HepG2 (cell line): ENCODE results near the gene PRSS48. TPM values are rescaled to one million over a fixed set of nuclear protein-coding genes. Genes with fewer than 3 reads are reported as not detected.

ENCODE experiments used
- ATM ChIP-seq: fragments of 450-650 bp; IDR thresholded peaks from 2 replicates; pipeline ENCODE4 v1.7.1; 2017; ENCODE audit warnings: mild to moderate bottlenecking, borderline replicate concordance
- BCL6 ChIP-seq: IDR thresholded peaks from 2 replicates; pipeline ENCODE4 v1.6.1; 2016; ENCODE audit warnings: missing genetic modification reagents, missing compliant biosample characterization
- CHCHD3 ChIP-seq: sonication (generic); formaldehyde crosslinking; IDR thresholded peaks from 2 replicates; pipeline ENCODE4 v1.8.0; 2022; ENCODE audit warnings: mild to moderate bottlenecking, missing genetic modification reagents, moderate library complexity
- ETV6 ChIP-seq: sonication (generic); formaldehyde crosslinking; conservative IDR thresholded peaks from 2 replicates; pipeline ENCODE4 v1.4.0; 2020; ENCODE audit warnings: missing genetic modification reagents
- FOXA1 ChIP-seq, 2 experiments: fragments of 450-650 bp in 1 of 2; sonication (generic) in 1 of 2; formaldehyde crosslinking in 1 of 2; IDR thresholded peaks; 2 replicates each; pipeline versions ENCODE4 v1.4.0 to v1.6.1; 2016 to 2020; ENCODE audit warnings: missing genetic modification reagents in 1 of 2
- HNRNPLL ChIP-seq: fragments of 200-400 bp; formaldehyde crosslinking; IDR thresholded peaks from 2 replicates; pipeline ENCODE4 v1.6.1; 2017; ENCODE audit warnings: mild to moderate bottlenecking, low read depth, low read length; ENCODE audit not compliant: poor library complexity, severe bottlenecking
- ISX ChIP-seq: sonication (generic); formaldehyde crosslinking; conservative IDR thresholded peaks from 2 replicates; pipeline ENCODE4 v1.5.0; 2020; ENCODE audit warnings: missing genetic modification reagents
- JDP2 ChIP-seq: sonication (generic); formaldehyde crosslinking; IDR thresholded peaks from 2 replicates; pipeline ENCODE4 v1.8.1; 2022; ENCODE audit warnings: missing genetic modification reagents, borderline replicate concordance
- KLF11 ChIP-seq: IDR thresholded peaks from 2 replicates; pipeline ENCODE4 v1.6.1; 2016; ENCODE audit warnings: missing compliant biosample characterization
- NFYC ChIP-seq: IDR thresholded peaks from 2 replicates; pipeline ENCODE4 v1.6.1; 2016; ENCODE audit warnings: missing genetic modification reagents, missing compliant biosample characterization
- NKX3-1 ChIP-seq: sonication (generic); formaldehyde crosslinking; IDR thresholded peaks from 2 replicates; pipeline ENCODE4 v1.5.0; 2020; ENCODE audit warnings: missing genetic modification reagents
- NR1H2 ChIP-seq: sonication (generic); formaldehyde crosslinking; IDR thresholded peaks from 2 replicates; pipeline ENCODE4 v1.8.1; 2022; ENCODE audit warnings: low read depth, missing genetic modification reagents, borderline replicate concordance
- RBFOX2 ChIP-seq: fragments of 200-400 bp; formaldehyde crosslinking; IDR thresholded peaks from 2 replicates; pipeline ENCODE4 v1.6.1; 2017; ENCODE audit warnings: low read depth, mild to moderate bottlenecking, low read length
- SMAD3 ChIP-seq: sonication (generic); formaldehyde crosslinking; IDR thresholded peaks from 2 replicates; pipeline ENCODE4 v1.4.0; 2020; ENCODE audit warnings: missing genetic modification reagents
- STAT5B ChIP-seq: sonication (generic); formaldehyde crosslinking; IDR thresholded peaks from 2 replicates; pipeline ENCODE4 v1.4.0; 2020; ENCODE audit warnings: missing genetic modification reagents
- TAF1 ChIP-seq: sonication (generic); formaldehyde crosslinking; IDR thresholded peaks from 2 replicates; pipeline ENCODE4 v1.4.0; 2020; ENCODE audit warnings: missing genetic modification reagents
- USF2 ChIP-seq, 2 experiments: sonication (generic) in 1 of 2; formaldehyde crosslinking in 1 of 2; IDR thresholded peaks; 2 replicates each; pipeline versions ENCODE4 v1.5.1 to v1.6.1; 2011 to 2020; ENCODE audit warnings: borderline replicate concordance in 1 of 2, low read depth in 1 of 2, low read length in 1 of 2, mild to moderate bottlenecking in 1 of 2, missing genetic modification reagents in 1 of 2, moderate library complexity in 1 of 2
- ZFP90 ChIP-seq: sonication (generic); formaldehyde crosslinking; IDR thresholded peaks from 2 replicates; pipeline ENCODE4 v1.8.0; 2022; ENCODE audit warnings: missing genetic modification reagents, mild to moderate bottlenecking, inconsistent platforms, borderline replicate concordance
- ZNF777 ChIP-seq: sonication (generic); formaldehyde crosslinking; IDR thresholded peaks from 2 replicates; pipeline ENCODE4 v1.4.0; 2020; ENCODE audit warnings: missing genetic modification reagents
- ZNF841 ChIP-seq: sonication (generic); formaldehyde crosslinking; IDR thresholded peaks from 2 replicates; pipeline ENCODE4 v1.8.1; 2023; ENCODE audit warnings: missing genetic modification reagents, borderline replicate concordance
- ZUFSP ChIP-seq: sonication (generic); formaldehyde crosslinking; IDR thresholded peaks from 2 replicates; pipeline ENCODE4 v1.9.0; 2021; ENCODE audit warnings: missing genetic modification reagents, mild to moderate bottlenecking, borderline replicate concordance
- polyA plus RNA-seq, 8 experiments: library from polyadenylated mRNA; depleted of rRNA in 3 of 8; stranded (reverse) in 7 of 8; unstranded in 1 of 8; fragments of >200 nt; fragmentation: Illumina TruSeq in 4 of 8; extraction: Trizol in 4 of 8; gene quantifications; 2 replicates each; pipeline versions ENCODE4 v1.2.1 to v1.2.3, GENCODE V29; 2011 to 2016; ENCODE audit warnings: low read depth in 4 of 8, missing spikeins in 1 of 8, mixed read lengths in 1 of 8; ENCODE audit not compliant: insufficient read depth in 1 of 8
- total RNA-seq, 5 experiments: library from RNA; depleted of rRNA; stranded (reverse); fragments of >200 nt; fragmentation: Illumina TruSeq; extraction: Trizol; gene quantifications; 2 replicates each; pipeline ENCODE4 v1.2.3, GENCODE V29; 2016; ENCODE audit warnings: low read depth in 1 of 5
- TF ChIP-seq, protein P1 (sequence below): sonication (generic); formaldehyde crosslinking; conservative IDR thresholded peaks from 2 replicates; pipeline ENCODE4 v1.8.0; 2022; ENCODE audit warnings: mild to moderate bottlenecking, moderate library complexity, missing genetic modification reagents

Gene PRSS48
- total and polyA plus RNA-seq, 2 of the 13 experiments (the other 11 are each of a cell fraction or from before 2014, with no cell fraction given) = not detected

- TF ChIP-seq KLF11 (0 out of 2 replicates have a peak, but pooled peaks have one; percentile 38), ATM (no peak), SMAD3 (peak; percentile 51; the same call in 1 of the 2 replicates), ISX (no peak), HNRNPLL (peak; percentile 56), NR1H2 (0 out of 2 replicates have a peak, but pooled peaks have one; percentile 8), JDP2 (CRISPR knock-in tag) (no peak; the same call in 1 of the 2 replicates), NKX3-1 (peak; percentile 72; the same call in 1 of the 2 replicates), TAF1 (CRISPR knock-in tag) (peak; percentile 84), RBFOX2 (peak; percentile 99), CHCHD3 (no peak), ZNF777 (CRISPR knock-in tag) (peak; percentile 56; the same call in 1 of the 2 replicates), NFYC (CRISPR knock-in tag) (peak; percentile 54), ZFP90 (CRISPR knock-in tag) (0 out of 2 replicates have a peak, but pooled peaks have one; percentile 20), USF2 (IDR thresholded peaks at IDR 0.05; ENCODE audit: low read depth, low read length) (no peak), USF2 (CRISPR knock-in tag; IDR thresholded peaks at IDR 0.05; ENCODE audit: borderline replicate concordance) (no peak), STAT5B (CRISPR knock-in tag) (peak; percentile 11; the same call in 1 of the 2 replicates), ZNF841 (CRISPR knock-in tag) (no peak), BCL6 (peak; percentile 85), ETV6 (peak; percentile 44), FOXA1 (IDR thresholded peaks at IDR 0.05) (peak; percentile 66), FOXA1 (CRISPR knock-in tag; IDR thresholded peaks at IDR 0.05) (peak; percentile 95), ZUFSP (CRISPR knock-in tag) (no peak)
- TF ChIP-seq, protein P1, sequence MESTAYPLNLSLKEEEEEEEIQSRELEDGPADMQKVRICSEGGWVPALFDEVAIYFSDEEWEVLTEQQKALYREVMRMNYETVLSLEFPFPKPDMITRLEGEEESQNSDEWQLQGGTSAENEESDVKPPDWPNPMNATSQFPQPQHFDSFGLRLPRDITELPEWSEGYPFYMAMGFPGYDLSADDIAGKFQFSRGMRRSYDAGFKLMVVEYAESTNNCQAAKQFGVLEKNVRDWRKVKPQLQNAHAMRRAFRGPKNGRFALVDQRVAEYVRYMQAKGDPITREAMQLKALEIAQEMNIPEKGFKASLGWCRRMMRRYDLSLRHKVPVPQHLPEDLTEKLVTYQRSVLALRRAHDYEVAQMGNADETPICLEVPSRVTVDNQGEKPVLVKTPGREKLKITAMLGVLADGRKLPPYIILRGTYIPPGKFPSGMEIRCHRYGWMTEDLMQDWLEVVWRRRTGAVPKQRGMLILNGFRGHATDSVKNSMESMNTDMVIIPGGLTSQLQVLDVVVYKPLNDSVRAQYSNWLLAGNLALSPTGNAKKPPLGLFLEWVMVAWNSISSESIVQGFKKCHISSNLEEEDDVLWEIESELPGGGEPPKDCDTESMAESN = 0 out of 2 replicates have a peak, but pooled peaks have one; percentile 18
Measured at GRCh38 chr4:151325111-151325948, 48.4 kb downstream of the PRSS48 start, which contains the start of gene SH3D19 (continued).
